ENCODE measurements around the gene RPS2. TPM values are rescaled to one million over a fixed set of nuclear protein-coding genes. Genes with fewer than 3 reads are reported as not detected.

The RPS2 gene
- total and polyA plus RNA-seq, 2 donors (not counting 1 experiment from before 2014, with no cell fraction given): 1,683 to 2,596 TPM

- peak in 1 of 2 donors; percentile 3 for DNase-seq (ENCODE audit: low read depth in 2 of 2)
- peak overlapping the region; percentile 46 for H3K9ac ChIP-seq (ENCODE audit: insufficient read depth, low read length)
Observed at GRCh38 chr16:1929105-1929504, 35.5 kb downstream of the RPS2 start.

GRCh38 chr16:1926271-1926670, 38.4 kb downstream of the RPS2 start:
- H3K27me3 ChIP-seq (ENCODE audit: control insufficient read depth, insufficient read depth, low read length): peaks cover 19% of the 10 kb centered on the region
- no peaks in the 10 kb centered on the region for H4K20me1 ChIP-seq (ENCODE audit: control insufficient read depth, extremely low read depth, insufficient read depth, low read length)
- H3K79me2 ChIP-seq (ENCODE audit: control insufficient read depth, insufficient read depth, low read length): no peaks in the 10 kb centered on the region
- TF ChIP-seq CTCF (conservative IDR thresholded peaks at IDR 0.05 in 1 of 2, IDR thresholded peaks at IDR 0.05 in 1 of 2; ENCODE audit: low read depth in 1 of 2, low read length in 2 of 2) (no peak), EZH2 (IDR thresholded peaks at IDR 0.05; ENCODE audit: low read length, missing control alignments) (no peak)
- H3K4me2 ChIP-seq (ENCODE audit: extremely low read depth, insufficient read depth, low read length): no peak overlapping the region
- DNase-seq (ENCODE audit: low read depth in 2 of 2): no peak
- no peaks in the 10 kb centered on the region for H3K36me3 ChIP-seq (ENCODE audit: control insufficient read depth, insufficient read depth, low read length)
- H3K27ac ChIP-seq (ENCODE audit: insufficient read depth, low read length): no peak overlapping the region
- no peak overlapping the region for H2AFZ ChIP-seq (ENCODE audit: low read length)
- H3K9me3 ChIP-seq (ENCODE audit: control insufficient read depth, insufficient read depth, low read depth, low read length): no peaks in the 10 kb centered on the region
- no peak overlapping the region for H3K9ac ChIP-seq (ENCODE audit: insufficient read depth, low read length)
- no peak overlapping the region for H3K4me3 ChIP-seq (replicated peaks in 1 of 4; ENCODE audit: control extremely low read depth in 1 of 4, insufficient read depth in 1 of 4, low read depth in 3 of 4, low read length in 4 of 4)
- peaks cover 4% of the 10 kb centered on the region for H3K4me1 ChIP-seq (ENCODE audit: control insufficient read depth, extremely low read depth, insufficient read depth, low read length)

More at GRCh38 chr16:1929105-1929504, 35.5 kb downstream of the RPS2 start:
- Histone ChIP-seq H3K4me2 (ENCODE audit: extremely low read depth, insufficient read depth, low read length) (peak overlapping the region; percentile 48), H3K36me3 (ENCODE audit: control insufficient read depth, insufficient read depth, low read length) (no peaks in the 10 kb centered on the region), H3K4me1 (ENCODE audit: control insufficient read depth, extremely low read depth, insufficient read depth, low read length) (no peaks in the 10 kb centered on the region), H2AFZ (ENCODE audit: low read length) (peak overlapping the region; percentile 65), H3K27me3 (ENCODE audit: control insufficient read depth, insufficient read depth, low read length) (peaks cover 7% of the 10 kb centered on the region), H4K20me1 (ENCODE audit: control insufficient read depth, extremely low read depth, insufficient read depth, low read length) (no peaks in the 10 kb centered on the region), H3K79me2 (ENCODE audit: control insufficient read depth, insufficient read depth, low read length) (no peaks in the 10 kb centered on the region), H3K4me3 (replicated peaks in 1 of 4; ENCODE audit: control extremely low read depth in 1 of 4, insufficient read depth in 1 of 4, low read depth in 3 of 4, low read length in 4 of 4) (peak overlapping the region; percentile 3 to 58 (median 31)), H3K9me3 (ENCODE audit: control insufficient read depth, insufficient read depth, low read depth, low read length) (no peaks in the 10 kb centered on the region), H3K27ac (ENCODE audit: insufficient read depth, low read length) (no peak overlapping the region)
- no peak for TF ChIP-seq CTCF (conservative IDR thresholded peaks at IDR 0.05 in 1 of 2, IDR thresholded peaks at IDR 0.05 in 1 of 2; ENCODE audit: low read depth in 1 of 2, low read length in 2 of 2)
- no peak for TF ChIP-seq EZH2 (IDR thresholded peaks at IDR 0.05; ENCODE audit: low read length, missing control alignments)

GRCh38 chr16:1924095-1924494, 40.5 kb downstream of the RPS2 start:
- no peak for TF ChIP-seq EZH2 (IDR thresholded peaks at IDR 0.05; ENCODE audit: low read length, missing control alignments)
- TF ChIP-seq CTCF (conservative IDR thresholded peaks at IDR 0.05 in 1 of 2, IDR thresholded peaks at IDR 0.05 in 1 of 2; ENCODE audit: low read depth in 1 of 2, low read length in 2 of 2): no peak
- H3K4me3 ChIP-seq (replicated peaks in 1 of 4; ENCODE audit: control extremely low read depth in 1 of 4, insufficient read depth in 1 of 4, low read depth in 3 of 4, low read length in 4 of 4): no peak overlapping the region
- H3K36me3 ChIP-seq (ENCODE audit: control insufficient read depth, insufficient read depth, low read length): no peaks in the 10 kb centered on the region
- no peak overlapping the region for H3K9ac ChIP-seq (ENCODE audit: insufficient read depth, low read length)
- no peaks in the 10 kb centered on the region for H4K20me1 ChIP-seq (ENCODE audit: control insufficient read depth, extremely low read depth, insufficient read depth, low read length)
- H3K4me1 ChIP-seq (ENCODE audit: control insufficient read depth, extremely low read depth, insufficient read depth, low read length): peaks cover 4% of the 10 kb centered on the region
- no peaks in the 10 kb centered on the region for H3K9me3 ChIP-seq (ENCODE audit: control insufficient read depth, insufficient read depth, low read depth, low read length)
- no peak overlapping the region for H3K27ac ChIP-seq (ENCODE audit: insufficient read depth, low read length)
- no peak overlapping the region for H2AFZ ChIP-seq (ENCODE audit: low read length)
- H3K27me3 ChIP-seq (ENCODE audit: control insufficient read depth, insufficient read depth, low read length): peaks cover 35% of the 10 kb centered on the region
- H3K4me2 ChIP-seq (ENCODE audit: extremely low read depth, insufficient read depth, low read length): no peak overlapping the region
- DNase-seq (ENCODE audit: low read depth in 2 of 2): no peak
- H3K79me2 ChIP-seq (ENCODE audit: control insufficient read depth, insufficient read depth, low read length): no peaks in the 10 kb centered on the region

Measured in fibroblast of lung (primary cell).